PC-3 (cell line): Measurements from ENCODE around the gene TEX52.

ENCODE experiments used
- CTCF ChIP-seq: fragments of 300-600 bp; sonication (generic); conservative IDR thresholded peaks from 2 replicates; pipeline ENCODE4 v1.5.1; 2017; ENCODE audit warnings: antibody characterized with exemption, low read depth, mild to moderate bottlenecking, low read length
- EZH2phosphoT487 ChIP-seq: fragments of 300-600 bp; sonication (generic); IDR thresholded peaks from 2 replicates; pipeline ENCODE4 v1.6.1; 2018; ENCODE audit warnings: mild to moderate bottlenecking, antibody characterized with exemption, low read length, borderline replicate concordance

- TF ChIP-seq CTCF (no peak), EZH2phosphoT487 (no peak)
These were observed 15.7 kb downstream of the TEX52 start for GRCh38 chr12:2841056-2841650.
